ENCODE measurements around the gene TNFRSF13B. TPM values are rescaled to one million over a fixed set of nuclear protein-coding genes. Genes with fewer than 3 reads are reported as not detected.
"Not testable (repeated sequence)": the region's sequence is repeated elsewhere in the genome, so short reads cannot be mapped to it uniquely, and the experiment has no call there.

The TNFRSF13B gene
- not detected in 2 replicates for total RNA-seq (2014; rRNA removed; shearing (Covaris generic))
- not detected in 2 replicates for polyA plus RNA-seq (2015; cell fraction: cytosol; rRNA removed)
- not detected in 2 replicates for polyA plus RNA-seq (2015; cell fraction: nucleus; rRNA removed)

GRCh38 chr17:16971458-16972338 lies at the start of gene TNFRSF13B:
TSS of gene TNFRSF13B (minus strand) at chr17:16972118. CDS start at chr17:16972075, 43 bp downstream.
- no peak for DNase-seq (ENCODE audit: low read depth)

GRCh38 chr17:17021194-17021863 lies 49.4 kb upstream of the TNFRSF13B start:
- no peak for DNase-seq (ENCODE audit: low read depth)

- DNase-seq (ENCODE audit: low read depth) = no peak
Observed at GRCh38 chr17:17020821-17021193, 48.9 kb upstream of the TNFRSF13B start.

- no peak for DNase-seq (ENCODE audit: low read depth)
Observed at GRCh38 chr17:17019891-17020456, 48.1 kb upstream of the TNFRSF13B start.

- DNase-seq (ENCODE audit: low read depth) = no peak
Observed at GRCh38 chr17:17019430-17019762, 47.5 kb upstream of the TNFRSF13B start.

- no peak for DNase-seq (ENCODE audit: low read depth)
Observed at GRCh38 chr17:17018612-17019429, 46.9 kb upstream of the TNFRSF13B start.

- DNase-seq (ENCODE audit: low read depth) = no peak
Observed at GRCh38 chr17:17018021-17018441, 46.1 kb upstream of the TNFRSF13B start.

GRCh38 chr17:17017343-17018014 lies 45.6 kb upstream of the TNFRSF13B start:
- no peak for DNase-seq (ENCODE audit: low read depth)

GRCh38 chr17:17016199-17017197 lies 44.6 kb upstream of the TNFRSF13B start:
- DNase-seq (ENCODE audit: low read depth) = peak; percentile 25

- DNase-seq (ENCODE audit: low read depth) = no peak
Observed at GRCh38 chr17:17015230-17015629, 43.3 kb upstream of the TNFRSF13B start.

- peak; percentile 95 for DNase-seq (ENCODE audit: low read depth)
Observed at GRCh38 chr17:17014748-17015124, 42.8 kb upstream of the TNFRSF13B start.

GRCh38 chr17:17013828-17014747 lies 42.2 kb upstream of the TNFRSF13B start:
- DNase-seq (ENCODE audit: low read depth) = not testable (repeated sequence)

- peak; percentile 96 for DNase-seq (ENCODE audit: low read depth)
Observed at GRCh38 chr17:17011043-17011907, 39.4 kb upstream of the TNFRSF13B start.

- DNase-seq (ENCODE audit: low read depth) = not testable (repeated sequence)
Observed at GRCh38 chr17:17010545-17011034, 38.7 kb upstream of the TNFRSF13B start.

- peak; percentile 53 for DNase-seq (ENCODE audit: low read depth)
Observed at GRCh38 chr17:17009972-17010371, 38.1 kb upstream of the TNFRSF13B start.

GRCh38 chr17:17008621-17009397 lies 36.9 kb upstream of the TNFRSF13B start:
- not testable (repeated sequence) for DNase-seq (ENCODE audit: low read depth)

Measured in HT1080 (cell line).